H54 (cell line): ENCODE measurements around the gene NOTCH3.

Source experiments
- DNase-seq: peaks from one replicate; pipeline ENCODE4 v3.0.0; 2011; ENCODE audit warnings: low spot score, mixed read lengths; ENCODE audit not compliant: insufficient read length
- FAIRE-seq: peaks from 3 replicates; lab custom pipeline; 2011; peaks lifted over from hg19 to GRCh38; lab: Jason Lieb, UNC
- POLR2A ChIP-seq: IDR thresholded peaks from 2 replicates; pipeline ENCODE4 v1.6.1; 2011; ENCODE audit warnings: low read depth, mild to moderate bottlenecking, low read length

Gene NOTCH3

GRCh38 chr19:15196360-15197005, 4.3 kb downstream of the NOTCH3 start:
- FAIRE-seq (no peak), DNase-seq (no peak)
- no peak for TF ChIP-seq POLR2A

- DNase-seq = peak; percentile 86
- FAIRE-seq = no peak
- TF ChIP-seq POLR2A = no peak
These were observed 5.1 kb downstream of the NOTCH3 start for GRCh38 chr19:15195371-15196334.

- DNase-seq (peak; percentile 42), FAIRE-seq (no peak)
- TF ChIP-seq POLR2A = no peak
These were observed 5.9 kb downstream of the NOTCH3 start for GRCh38 chr19:15194938-15195337.

- DNase-seq = no peak
- TF ChIP-seq POLR2A = no peak
- FAIRE-seq = no peak
These were observed 8.8 kb downstream of the NOTCH3 start for GRCh38 chr19:15191982-15192381.

GRCh38 chr19:15191514-15191913, 9.3 kb downstream of the NOTCH3 start:
- DNase-seq (no peak), FAIRE-seq (no peak)
- TF ChIP-seq POLR2A = no peak

- DNase-seq = no peak
- no peak for TF ChIP-seq POLR2A
- FAIRE-seq = no peak
These were observed 11.9 kb downstream of the NOTCH3 start for GRCh38 chr19:15188851-15189250.

GRCh38 chr19:15187026-15188007, 13.5 kb downstream of the NOTCH3 start:
- FAIRE-seq = no peak
- DNase-seq = no peak
- no peak for TF ChIP-seq POLR2A

GRCh38 chr19:15185188-15185587, 15.6 kb downstream of the NOTCH3 start:
- DNase-seq = no peak
- TF ChIP-seq POLR2A = no peak
- FAIRE-seq = no peak

- no peak for TF ChIP-seq POLR2A
- no peak for FAIRE-seq
These were observed 16.0 kb downstream of the NOTCH3 start for GRCh38 chr19:15184776-15185175.

GRCh38 chr19:15181394-15181793, 19.4 kb downstream of the NOTCH3 start:
- no peak for DNase-seq
- no peak for TF ChIP-seq POLR2A
- no peak for FAIRE-seq

More at GRCh38 chr19:15184776-15185175, 16.0 kb downstream of the NOTCH3 start:
- no peak for DNase-seq

GRCh38 chr19:15180451-15181390, 20.1 kb downstream of the NOTCH3 start:
- FAIRE-seq (no peak), DNase-seq (no peak)
- TF ChIP-seq POLR2A = no peak

- no peak for DNase-seq
- no peak for TF ChIP-seq POLR2A
These were observed 22.0 kb downstream of the NOTCH3 start for GRCh38 chr19:15178629-15179308.

More at GRCh38 chr19:15178629-15179308, 22.0 kb downstream of the NOTCH3 start:
- FAIRE-seq = no peak
